PC-9 (cell line): Measurements from ENCODE around the gene BTBD8.

Source experiments
- EZH2 ChIP-seq: fragments of 200-600 bp; sonication (generic); IDR thresholded peaks from 2 replicates; pipeline ENCODE4 v1.8.0; 2017; ENCODE audit warnings: antibody characterized with exemption, low read depth
- TF ChIP-seq, protein P1 (sequence below): fragments of 200-600 bp; sonication (generic); conservative IDR thresholded peaks from 2 replicates; pipeline ENCODE4 v1.6.1; 2017; ENCODE audit warnings: mixed run types, antibody characterized with exemption, mild to moderate bottlenecking, moderate library complexity

DNA sequence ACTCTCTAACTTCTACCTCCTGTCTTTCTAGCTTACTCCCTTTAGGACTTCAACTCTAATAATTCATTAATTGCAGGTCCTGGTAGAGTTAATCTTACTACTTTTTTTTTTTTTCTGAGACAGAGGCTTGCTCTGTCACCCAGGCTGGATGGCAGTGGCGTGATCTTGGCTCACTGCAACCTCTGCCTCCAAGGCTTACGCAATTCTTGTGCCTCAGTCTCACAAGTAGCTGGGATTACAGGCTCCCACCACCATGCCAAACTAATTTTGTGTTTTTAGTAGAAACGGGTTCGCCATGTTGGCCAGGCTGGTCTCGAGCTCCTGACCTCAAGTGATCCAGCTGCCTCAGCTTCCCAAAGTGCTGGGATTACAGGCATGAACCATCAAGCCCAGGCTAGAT lies 15.7 kb downstream of the BTBD8 start:
- TF ChIP-seq, protein P1, sequence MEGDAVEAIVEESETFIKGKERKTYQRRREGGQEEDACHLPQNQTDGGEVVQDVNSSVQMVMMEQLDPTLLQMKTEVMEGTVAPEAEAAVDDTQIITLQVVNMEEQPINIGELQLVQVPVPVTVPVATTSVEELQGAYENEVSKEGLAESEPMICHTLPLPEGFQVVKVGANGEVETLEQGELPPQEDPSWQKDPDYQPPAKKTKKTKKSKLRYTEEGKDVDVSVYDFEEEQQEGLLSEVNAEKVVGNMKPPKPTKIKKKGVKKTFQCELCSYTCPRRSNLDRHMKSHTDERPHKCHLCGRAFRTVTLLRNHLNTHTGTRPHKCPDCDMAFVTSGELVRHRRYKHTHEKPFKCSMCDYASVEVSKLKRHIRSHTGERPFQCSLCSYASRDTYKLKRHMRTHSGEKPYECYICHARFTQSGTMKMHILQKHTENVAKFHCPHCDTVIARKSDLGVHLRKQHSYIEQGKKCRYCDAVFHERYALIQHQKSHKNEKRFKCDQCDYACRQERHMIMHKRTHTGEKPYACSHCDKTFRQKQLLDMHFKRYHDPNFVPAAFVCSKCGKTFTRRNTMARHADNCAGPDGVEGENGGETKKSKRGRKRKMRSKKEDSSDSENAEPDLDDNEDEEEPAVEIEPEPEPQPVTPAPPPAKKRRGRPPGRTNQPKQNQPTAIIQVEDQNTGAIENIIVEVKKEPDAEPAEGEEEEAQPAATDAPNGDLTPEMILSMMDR = no peak
- no peak for TF ChIP-seq EZH2
